Astrocyte of the spinal cord (primary cell): ENCODE results near the gene GATD1.

ENCODE experiments used
- DNase-seq: peaks from one replicate; pipeline ENCODE4 v3.0.0; 2011; ENCODE audit warnings: low read depth, low spot score
- H3K4me3 ChIP-seq: 2 replicates; pipeline ENCODE4 v1.5.1; 2011; ENCODE audit warnings: low read depth, mild to moderate bottlenecking, low read length, moderate library complexity
- in situ Hi-C: cut with HindIII; loops from 2 replicates; pipeline ENCODE4 v1.10.0; 2017; ENCODE audit warnings: low sequenced_read_pairs
- TF ChIP-seq, protein P1 (sequence below): IDR thresholded peaks from 2 replicates; pipeline ENCODE4 v1.5.1; 2012; ENCODE audit warnings: low read depth, mild to moderate bottlenecking, low read length, inconsistent platforms

Gene GATD1

GRCh38 chr11:812390-812789 lies 35.1 kb upstream of the GATD1 start:
- TF ChIP-seq, protein P1, sequence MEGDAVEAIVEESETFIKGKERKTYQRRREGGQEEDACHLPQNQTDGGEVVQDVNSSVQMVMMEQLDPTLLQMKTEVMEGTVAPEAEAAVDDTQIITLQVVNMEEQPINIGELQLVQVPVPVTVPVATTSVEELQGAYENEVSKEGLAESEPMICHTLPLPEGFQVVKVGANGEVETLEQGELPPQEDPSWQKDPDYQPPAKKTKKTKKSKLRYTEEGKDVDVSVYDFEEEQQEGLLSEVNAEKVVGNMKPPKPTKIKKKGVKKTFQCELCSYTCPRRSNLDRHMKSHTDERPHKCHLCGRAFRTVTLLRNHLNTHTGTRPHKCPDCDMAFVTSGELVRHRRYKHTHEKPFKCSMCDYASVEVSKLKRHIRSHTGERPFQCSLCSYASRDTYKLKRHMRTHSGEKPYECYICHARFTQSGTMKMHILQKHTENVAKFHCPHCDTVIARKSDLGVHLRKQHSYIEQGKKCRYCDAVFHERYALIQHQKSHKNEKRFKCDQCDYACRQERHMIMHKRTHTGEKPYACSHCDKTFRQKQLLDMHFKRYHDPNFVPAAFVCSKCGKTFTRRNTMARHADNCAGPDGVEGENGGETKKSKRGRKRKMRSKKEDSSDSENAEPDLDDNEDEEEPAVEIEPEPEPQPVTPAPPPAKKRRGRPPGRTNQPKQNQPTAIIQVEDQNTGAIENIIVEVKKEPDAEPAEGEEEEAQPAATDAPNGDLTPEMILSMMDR, result no peak
- no peak for DNase-seq
- in situ Hi-C loops, result no loop called here
- no peak overlapping the region for H3K4me3 ChIP-seq

DNA sequence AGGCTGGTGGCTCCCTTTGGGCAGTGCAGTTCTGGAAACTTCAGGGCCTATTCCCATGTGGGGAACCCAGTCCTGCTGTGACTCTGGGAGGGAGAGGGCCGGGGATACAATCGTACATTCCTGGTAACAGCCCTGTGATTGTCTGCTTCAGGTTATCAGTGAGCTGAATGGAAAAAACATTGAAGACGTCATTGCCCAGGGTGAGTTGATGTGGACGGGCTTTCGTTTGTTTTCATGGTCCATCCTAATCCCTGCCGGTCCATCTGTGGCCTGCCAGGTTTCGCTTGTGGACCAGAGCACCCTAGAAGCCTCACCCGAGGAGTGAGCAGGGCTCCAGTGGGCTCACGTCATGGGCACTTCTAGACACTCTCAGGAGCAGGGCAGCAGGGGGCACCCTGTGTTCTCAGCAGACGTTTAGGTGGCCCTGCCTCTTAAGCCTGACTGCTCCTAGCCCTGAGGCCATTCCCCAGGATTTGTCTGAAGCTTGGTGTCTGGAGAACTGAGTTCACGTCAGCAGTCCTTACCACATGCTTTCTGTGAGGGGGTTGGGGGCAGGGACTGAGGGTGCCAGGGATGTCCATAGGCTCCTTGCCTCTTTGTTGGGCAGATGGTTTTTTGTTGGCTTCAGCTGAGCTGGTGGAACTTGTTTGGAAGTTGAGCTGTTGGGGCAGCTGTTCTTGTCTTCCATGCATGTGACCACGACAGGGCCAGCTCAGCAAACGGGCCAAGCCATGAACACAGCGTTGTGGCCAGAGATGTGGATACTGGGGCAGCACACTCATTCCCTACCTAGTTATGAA lies 34.4 kb upstream of the GATD1 start:
- TF ChIP-seq, protein P1, result peak; percentile 15
- in situ Hi-C loops, result no loop called here
- no peak for DNase-seq
- H3K4me3 ChIP-seq, result no peak overlapping the region

- no peak for DNase-seq
- TF ChIP-seq, protein P1, result no peak
- H3K4me3 ChIP-seq, result peak overlapping the region; percentile 90
- in situ Hi-C loops, result no loop called here
Observed at GRCh38 chr11:810040-810567, 32.8 kb upstream of the GATD1 start.

GRCh38 chr11:809287-810039 lies 32.2 kb upstream of the GATD1 start, which contains the start of gene RPLP2:
Gene RPLP2, plus strand, starts transcription at chr11:809967. Its CDS starts 268 bp downstream, at chr11:810235.
- peak within 1 kb of the TSS; percentile 90 for H3K4me3 ChIP-seq
- in situ Hi-C loops, result no loop called here
- TF ChIP-seq, protein P1, result no peak
- peak; percentile 98 for DNase-seq

GRCh38 chr11:808427-809286 lies 31.4 kb upstream of the GATD1 start:
- no peak for DNase-seq
- TF ChIP-seq, protein P1, result no peak
- in situ Hi-C loops, result no loop called here
- H3K4me3 ChIP-seq, result peak overlapping the region; percentile 90

DNA sequence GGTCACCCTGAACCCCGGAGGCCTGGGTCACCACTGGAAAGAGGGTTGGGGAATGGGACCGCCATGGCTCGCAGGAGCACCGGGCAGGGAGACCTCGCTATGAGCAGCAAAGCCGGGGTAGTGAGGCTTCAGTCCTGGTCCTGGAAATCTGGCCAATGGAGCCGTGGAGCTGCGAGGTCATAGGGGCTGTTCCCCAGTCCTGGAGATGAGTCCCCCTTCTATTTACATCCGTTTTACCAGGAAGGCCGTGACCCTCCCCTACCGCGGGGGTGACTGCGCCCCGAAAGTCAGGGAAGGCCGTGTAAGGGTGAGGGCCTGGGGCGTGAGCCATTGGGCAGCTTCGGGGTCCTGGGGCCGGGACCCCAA lies 27.3 kb upstream of the GATD1 start:
- no peak for DNase-seq
- H3K4me3 ChIP-seq, result peak overlapping the region; percentile 57
- TF ChIP-seq, protein P1, result no peak
- in situ Hi-C loops, result no loop called here
